ENCODE data around the gene STARD7. TPM values are rescaled to one million over a fixed set of nuclear protein-coding genes. Genes with fewer than 3 reads are reported as not detected.
A peak's percentile ranks its signal among the peaks of the same experiment; 100 is the strongest.

Gene STARD7
- total RNA-seq, 4 donors from 2014 or later, result 69.4 to 92.4 (median 76.8) TPM

- WGBS, result no CpG with 5 or more reads among the region's 20 CpGs
- Histone ChIP-seq H3K4me3 (peak overlapping the region; percentile 69), H3K27me3 (no peaks in the 10 kb centered on the region), H3K4me1 (peaks cover 54% of the 10 kb centered on the region), H3K9me3 (no peaks in the 10 kb centered on the region), H3K36me3 (no peaks in the 10 kb centered on the region), H3K27ac (peak overlapping the region; percentile 72)
- TF ChIP-seq EP300 (IDR thresholded peaks at IDR 0.05) (no peak), POLR2A (IDR thresholded peaks at IDR 0.05) (peak in 1 of 2 donors; percentile 34), POLR2AphosphoS5 (IDR thresholded peaks at IDR 0.05) (no peak)
- DNase-seq (ENCODE audit: low spot score in 2 of 2), result peak; percentile 78 to 85
These were observed 62.3 kb downstream of the STARD7 start for GRCh38 chr2:96146153-96146880.

DNA sequence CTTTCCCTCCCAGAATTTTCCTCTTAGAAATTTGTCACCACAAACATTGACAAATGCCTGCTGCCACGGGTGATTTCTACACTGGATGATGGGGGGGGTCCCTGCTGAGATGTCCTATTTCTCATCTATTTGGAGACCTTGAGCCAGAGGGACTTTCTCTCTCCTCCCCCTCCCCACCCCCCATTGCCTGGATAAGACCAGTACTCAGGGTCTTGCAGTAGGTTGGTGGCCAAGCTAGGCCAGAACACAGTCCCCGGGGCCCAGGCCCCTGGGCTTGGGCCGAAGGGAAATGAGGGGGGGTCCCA, 62.8 kb downstream of the STARD7 start:
- H3K27me3 ChIP-seq, result no peaks in the 10 kb centered on the region
- H3K9me3 ChIP-seq, result no peaks in the 10 kb centered on the region
- peak overlapping the region; percentile 72 for H3K27ac ChIP-seq
- WGBS, result 23% methylated on average over 3 of the region's 3 CpGs
- DNase-seq (ENCODE audit: low spot score in 2 of 2), result no peak
- H3K4me3 ChIP-seq, result peak overlapping the region; percentile 69
- peaks cover 54% of the 10 kb centered on the region for H3K4me1 ChIP-seq
- TF ChIP-seq, protein P1, sequence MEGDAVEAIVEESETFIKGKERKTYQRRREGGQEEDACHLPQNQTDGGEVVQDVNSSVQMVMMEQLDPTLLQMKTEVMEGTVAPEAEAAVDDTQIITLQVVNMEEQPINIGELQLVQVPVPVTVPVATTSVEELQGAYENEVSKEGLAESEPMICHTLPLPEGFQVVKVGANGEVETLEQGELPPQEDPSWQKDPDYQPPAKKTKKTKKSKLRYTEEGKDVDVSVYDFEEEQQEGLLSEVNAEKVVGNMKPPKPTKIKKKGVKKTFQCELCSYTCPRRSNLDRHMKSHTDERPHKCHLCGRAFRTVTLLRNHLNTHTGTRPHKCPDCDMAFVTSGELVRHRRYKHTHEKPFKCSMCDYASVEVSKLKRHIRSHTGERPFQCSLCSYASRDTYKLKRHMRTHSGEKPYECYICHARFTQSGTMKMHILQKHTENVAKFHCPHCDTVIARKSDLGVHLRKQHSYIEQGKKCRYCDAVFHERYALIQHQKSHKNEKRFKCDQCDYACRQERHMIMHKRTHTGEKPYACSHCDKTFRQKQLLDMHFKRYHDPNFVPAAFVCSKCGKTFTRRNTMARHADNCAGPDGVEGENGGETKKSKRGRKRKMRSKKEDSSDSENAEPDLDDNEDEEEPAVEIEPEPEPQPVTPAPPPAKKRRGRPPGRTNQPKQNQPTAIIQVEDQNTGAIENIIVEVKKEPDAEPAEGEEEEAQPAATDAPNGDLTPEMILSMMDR (IDR thresholded peaks at IDR 0.05), result no peak
- TF ChIP-seq EP300 (IDR thresholded peaks at IDR 0.05) (no peak), POLR2A (IDR thresholded peaks at IDR 0.05) (no peak), POLR2AphosphoS5 (IDR thresholded peaks at IDR 0.05) (no peak)
- no peaks in the 10 kb centered on the region for H3K36me3 ChIP-seq

DNA sequence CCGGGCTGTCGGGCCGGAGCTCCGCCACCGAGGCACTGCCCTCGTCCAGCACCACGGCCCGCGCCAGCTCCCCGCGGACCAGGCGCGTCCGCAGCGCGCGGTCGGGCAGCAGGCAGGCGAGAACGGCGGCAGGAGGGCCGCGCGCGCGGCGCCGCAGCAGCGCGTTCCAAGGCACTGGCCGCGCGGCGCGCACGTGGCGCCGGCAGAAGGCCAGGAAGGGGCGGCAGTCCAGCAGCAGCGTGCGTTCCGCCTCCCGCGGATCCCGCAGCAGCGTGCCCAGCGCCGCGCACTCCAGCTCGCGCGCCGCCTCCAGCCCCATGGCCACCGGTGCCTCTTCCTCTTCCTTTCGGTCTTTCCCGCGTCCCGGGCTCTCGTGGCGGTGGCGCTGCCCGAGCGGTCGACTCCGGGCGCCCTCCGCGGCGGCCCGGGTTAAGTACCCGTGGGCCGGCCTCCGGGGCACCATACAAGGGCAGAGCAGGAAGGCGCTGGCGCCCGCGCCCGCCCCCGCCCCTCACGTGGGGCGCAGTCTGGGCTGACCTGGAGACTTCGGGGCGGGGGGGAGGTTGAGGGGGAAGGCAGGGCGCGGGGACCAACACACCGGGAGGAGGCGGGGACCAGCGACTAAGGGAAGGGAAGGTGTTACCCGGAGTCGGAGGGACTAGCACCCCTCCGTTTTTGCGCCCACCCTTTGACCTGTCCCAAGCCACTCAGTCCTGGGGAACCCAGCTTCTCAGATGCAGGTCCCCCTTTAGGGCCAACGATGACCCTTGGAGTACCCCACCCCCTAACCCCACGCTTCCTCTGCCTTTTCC, 63.4 kb downstream of the STARD7 start, which contains the start of gene DUSP2:
Gene DUSP2 (minus strand): TSS at position 405 of the 812 bp plus-strand sequence. CDS start 86 bp downstream, at position 319.
- Histone ChIP-seq H3K27me3 (no peaks in the 10 kb centered on the region), H3K4me1 (peaks cover 54% of the 10 kb centered on the region), H3K27ac (peak within 1 kb of the TSS; percentile 72), H3K4me3 (peak within 1 kb of the TSS; percentile 69), H3K36me3 (no peaks in the 10 kb centered on the region), H3K9me3 (no peaks in the 10 kb centered on the region)
- 4% methylated on average over 52 of the region's 94 CpGs for WGBS
- TF ChIP-seq POLR2AphosphoS5 (IDR thresholded peaks at IDR 0.05) (peak in 1 of 3 donors; percentile 67), POLR2A (IDR thresholded peaks at IDR 0.05) (peak in 1 of 2 donors; percentile 84), EP300 (IDR thresholded peaks at IDR 0.05) (no peak)
- TF ChIP-seq, protein P1 (IDR thresholded peaks at IDR 0.05), result no peak
- DNase-seq (ENCODE audit: low spot score in 2 of 2), result peak; percentile 80 to 83

DNA sequence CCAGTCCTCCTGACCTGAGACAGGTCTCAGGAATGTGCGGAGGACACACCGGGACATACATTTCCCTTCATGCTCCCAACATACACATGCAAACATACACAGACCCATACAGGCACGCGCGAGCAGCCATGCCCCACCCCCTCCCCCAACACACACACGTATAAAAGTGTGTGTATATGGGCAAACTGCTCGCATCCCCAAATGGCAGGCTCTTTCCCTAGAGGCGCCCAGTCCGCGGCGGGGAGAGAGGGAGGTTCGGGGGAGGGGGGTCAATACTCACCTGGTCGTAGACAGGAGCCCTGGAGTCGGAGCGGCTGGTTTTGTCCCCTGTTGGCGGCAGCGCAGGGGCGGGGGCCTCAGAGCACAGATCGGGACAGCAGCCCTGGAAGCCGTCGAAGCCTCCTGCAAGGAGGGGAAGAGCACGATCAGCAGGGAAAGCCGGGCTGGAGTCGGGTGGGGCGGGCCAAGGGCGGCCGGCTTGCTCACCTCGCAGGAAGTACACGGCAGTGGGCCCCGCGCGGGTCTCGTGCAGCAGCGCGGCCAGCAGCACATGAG, 64.1 kb downstream of the STARD7 start:
- TF ChIP-seq POLR2A (IDR thresholded peaks at IDR 0.05), result no peak
- TF ChIP-seq, protein P1 (IDR thresholded peaks at IDR 0.05), result peak in 1 of 2 donors; percentile 1

GRCh38 chr2:96143848-96144480, 64.7 kb downstream of the STARD7 start:
- peaks cover 54% of the 10 kb centered on the region for H3K4me1 ChIP-seq
- no peak overlapping the region for H3K27ac ChIP-seq
- no peak for TF ChIP-seq POLR2A (IDR thresholded peaks at IDR 0.05)
- TF ChIP-seq POLR2AphosphoS5 (IDR thresholded peaks at IDR 0.05), result no peak
- no peak for TF ChIP-seq EP300 (IDR thresholded peaks at IDR 0.05)
- TF ChIP-seq, protein P1 (IDR thresholded peaks at IDR 0.05), result peak in 1 of 2 donors; percentile 11
- H3K4me3 ChIP-seq, result peak overlapping the region; percentile 69
- no peaks in the 10 kb centered on the region for H3K27me3 ChIP-seq
- WGBS, result 89% methylated on average over 14 of the region's 23 CpGs
- peak in 1 of 2 donors; percentile 61 for DNase-seq (ENCODE audit: low spot score in 2 of 2)
- no peaks in the 10 kb centered on the region for H3K9me3 ChIP-seq
- no peaks in the 10 kb centered on the region for H3K36me3 ChIP-seq

More for the DNA sequence above, 64.1 kb downstream of the STARD7 start:
- Histone ChIP-seq H3K4me3 (peak overlapping the region; percentile 69), H3K9me3 (no peaks in the 10 kb centered on the region), H3K27ac (peak overlapping the region; percentile 72), H3K4me1 (peaks cover 54% of the 10 kb centered on the region), H3K36me3 (no peaks in the 10 kb centered on the region), H3K27me3 (no peaks in the 10 kb centered on the region)
- DNase-seq (ENCODE audit: low spot score in 2 of 2), result peak in 1 of 2 donors; percentile 72
- WGBS, result 4% methylated on average over 14 of the region's 35 CpGs
